Keratinocyte (primary cell): Measurements from ENCODE around the gene CACNA2D1. TPM values are rescaled to one million over a fixed set of nuclear protein-coding genes. Genes with fewer than 3 reads are reported as not detected.
"Not testable (repeated sequence)": the region's sequence is repeated elsewhere in the genome, so short reads cannot be mapped to it uniquely, and the experiment has no call there.

Experiments used
- DNase-seq: peaks from one replicate; pipeline ENCODE4 v3.0.0-alpha.2; 2011; ENCODE audit warnings: low read depth, missing footprints, low spot score
- FAIRE-seq: peaks from 2 replicates; lab custom pipeline; 2011; peaks lifted over from hg19 to GRCh38; lab: Jason Lieb, UNC
- H2AFZ ChIP-seq: 2 replicates; pipeline ENCODE4 v1.6.0; 2012; ENCODE audit warnings: low read length, control low read depth, inconsistent platforms; ENCODE audit not compliant: control insufficient read depth
- H3K27ac ChIP-seq: 2 replicates; pipeline ENCODE4 v1.5.1; 2011; ENCODE audit warnings: low read length; ENCODE audit not compliant: control insufficient read depth, insufficient read depth
- H3K27me3 ChIP-seq: 3 replicates; pipeline ENCODE4 v1.6.0; 2011; ENCODE audit warnings: low read length; ENCODE audit not compliant: control insufficient read depth, insufficient read depth; ENCODE audit errors: extremely low read depth
- H3K36me3 ChIP-seq, 2 experiments: 2 replicates in 1 of 2; 3 replicates in 1 of 2; pipeline ENCODE4 v1.5.1; 2011; ENCODE audit warnings: low read length in 2 of 2, mild to moderate bottlenecking in 1 of 2; ENCODE audit not compliant: control insufficient read depth in 2 of 2, insufficient read depth in 2 of 2; ENCODE audit errors: extremely low read depth in 1 of 2
- H3K4me1 ChIP-seq: 3 replicates; pipeline ENCODE4 v1.5.1; 2011; ENCODE audit warnings: low read length; ENCODE audit not compliant: control insufficient read depth, insufficient read depth; ENCODE audit errors: extremely low read depth
- H3K4me2 ChIP-seq: 3 replicates; pipeline ENCODE4 v1.6.0; 2011; ENCODE audit warnings: low read depth, low read length; ENCODE audit not compliant: control insufficient read depth, insufficient read depth; ENCODE audit errors: extremely low read depth
- H3K4me3 ChIP-seq, 3 experiments: fragments of 200-600 bp in 1 of 3; sonication (generic) in 1 of 3; 2 replicates in 2 of 3; 3 replicates in 1 of 3; pipeline ENCODE4 v1.5.1; 2011 to 2016; ENCODE audit warnings: low read length in 3 of 3, mild to moderate bottlenecking in 3 of 3, control low read depth in 2 of 3, inconsistent platforms in 1 of 3, low read depth in 1 of 3, mixed read lengths in 1 of 3, mixed run types in 1 of 3, moderate library complexity in 1 of 3; ENCODE audit not compliant: control insufficient read depth in 2 of 3, insufficient read depth in 2 of 3; ENCODE audit errors: extremely low read depth in 1 of 3
- H3K79me2 ChIP-seq: 2 replicates; pipeline ENCODE4 v1.6.0; 2012; ENCODE audit warnings: low read length; ENCODE audit not compliant: control insufficient read depth, insufficient read depth
- H3K9ac ChIP-seq: 3 replicates; pipeline ENCODE4 v1.6.0; 2011; ENCODE audit warnings: low read length; ENCODE audit not compliant: control insufficient read depth, insufficient read depth; ENCODE audit errors: extremely low read depth
- H3K9me1 ChIP-seq: 3 replicates; pipeline ENCODE4 v1.6.0; 2011; ENCODE audit warnings: low read length; ENCODE audit not compliant: control insufficient read depth, insufficient read depth; ENCODE audit errors: extremely low read depth
- H3K9me3 ChIP-seq: 2 replicates; pipeline ENCODE4 v1.5.1; 2012; ENCODE audit warnings: low read depth, low read length; ENCODE audit not compliant: control insufficient read depth
- H4K20me1 ChIP-seq: 3 replicates; pipeline ENCODE4 v1.6.0; 2011; ENCODE audit warnings: low read length; ENCODE audit not compliant: control insufficient read depth, insufficient read depth; ENCODE audit errors: extremely low read depth
- EZH2 ChIP-seq: IDR thresholded peaks from one replicate; pipeline ENCODE4 v1.6.1; 2012; ENCODE audit warnings: inconsistent platforms, mild to moderate bottlenecking, low read length, moderate library complexity
- dilution Hi-C: fragments of 300-500 bp; cut with MboI; formaldehyde crosslinking; loops from one replicate; pipeline ENCODE4 v1.7.0; 2020; ENCODE audit warnings: low sequenced_read_pairs; ENCODE audit not compliant: extremely low pct_ligation_motif_present
- polyA plus RNA-seq, 5 experiments: library from polyadenylated mRNA; depleted of rRNA in 3 of 5; stranded (reverse) in 3 of 5; stranded (forward) in 1 of 5; unstranded in 1 of 5; fragments of >200 nt; gene quantifications; 1 replicate in 1 of 5; 2 replicates in 3 of 5; 3 replicates in 1 of 5; pipeline versions ENCODE4 v1.2.1 to v1.2.3, GENCODE V29; 2011 to 2012; ENCODE audit warnings: missing spikeins in 2 of 5, low read depth in 1 of 5, low replicate concordance in 1 of 5
- TF ChIP-seq, protein P1 (sequence below), 3 experiments: IDR thresholded peaks in 1 of 3; conservative IDR thresholded peaks in 1 of 3; optimal IDR thresholded peaks in 1 of 3; 2 replicates in 2 of 3; 3 replicates in 1 of 3; pipeline versions ENCODE3 to v1.5.1; 2011; ENCODE audit warnings: low read length in 3 of 3, mild to moderate bottlenecking in 3 of 3, moderate library complexity in 2 of 3, control low read depth in 1 of 3, inconsistent platforms in 1 of 3; ENCODE audit not compliant: insufficient read depth in 2 of 3; ENCODE audit errors: extremely low read depth in 1 of 3

The CACNA2D1 gene
- polyA plus RNA-seq, 1 donor (not counting 4 experiments of a cell fraction or from before 2014, with no cell fraction given) = 1.8 TPM

DNA sequence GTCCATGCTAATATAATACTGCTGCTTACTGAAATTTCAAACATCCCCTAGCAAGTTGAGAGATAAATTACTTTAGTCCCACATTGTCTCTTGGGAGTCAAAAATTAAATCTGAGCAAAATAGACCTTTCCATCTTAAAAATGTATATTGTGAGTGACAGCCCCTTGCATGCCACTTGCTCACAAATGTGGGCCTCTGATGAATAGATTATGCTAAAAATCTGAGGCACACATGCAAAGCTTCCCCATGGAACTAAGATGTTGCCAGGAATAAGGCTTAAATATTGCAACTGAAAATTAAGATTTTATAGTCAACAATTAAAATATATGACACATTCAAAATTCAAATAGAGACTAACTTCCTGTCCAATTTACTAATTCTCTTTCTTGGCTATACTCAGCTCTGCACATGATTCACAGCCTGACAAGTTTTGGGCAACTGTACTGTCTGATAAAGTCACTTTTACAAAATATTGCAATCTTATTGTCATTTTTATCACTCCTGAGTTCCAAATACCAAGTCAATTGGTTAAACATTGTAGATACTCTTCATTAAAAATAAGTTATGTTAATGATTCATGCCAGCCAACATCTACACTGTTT is 301.2 kb downstream of the CACNA2D1 start:
- Histone ChIP-seq H3K27ac (no peak overlapping the region), H3K4me2 (no peak overlapping the region), H3K9me3 (no peaks in the 10 kb centered on the region), H3K9ac (no peak overlapping the region), H4K20me1 (no peaks in the 10 kb centered on the region), H2AFZ (no peak overlapping the region), H3K4me3 (no peak overlapping the region), H3K9me1 (no peaks in the 10 kb centered on the region), H3K27me3 (no peaks in the 10 kb centered on the region), H3K4me1 (no peaks in the 10 kb centered on the region), H3K36me3 (no peaks in the 10 kb centered on the region), H3K79me2 (no peaks in the 10 kb centered on the region)
- no peak for FAIRE-seq
- TF ChIP-seq, protein P1, sequence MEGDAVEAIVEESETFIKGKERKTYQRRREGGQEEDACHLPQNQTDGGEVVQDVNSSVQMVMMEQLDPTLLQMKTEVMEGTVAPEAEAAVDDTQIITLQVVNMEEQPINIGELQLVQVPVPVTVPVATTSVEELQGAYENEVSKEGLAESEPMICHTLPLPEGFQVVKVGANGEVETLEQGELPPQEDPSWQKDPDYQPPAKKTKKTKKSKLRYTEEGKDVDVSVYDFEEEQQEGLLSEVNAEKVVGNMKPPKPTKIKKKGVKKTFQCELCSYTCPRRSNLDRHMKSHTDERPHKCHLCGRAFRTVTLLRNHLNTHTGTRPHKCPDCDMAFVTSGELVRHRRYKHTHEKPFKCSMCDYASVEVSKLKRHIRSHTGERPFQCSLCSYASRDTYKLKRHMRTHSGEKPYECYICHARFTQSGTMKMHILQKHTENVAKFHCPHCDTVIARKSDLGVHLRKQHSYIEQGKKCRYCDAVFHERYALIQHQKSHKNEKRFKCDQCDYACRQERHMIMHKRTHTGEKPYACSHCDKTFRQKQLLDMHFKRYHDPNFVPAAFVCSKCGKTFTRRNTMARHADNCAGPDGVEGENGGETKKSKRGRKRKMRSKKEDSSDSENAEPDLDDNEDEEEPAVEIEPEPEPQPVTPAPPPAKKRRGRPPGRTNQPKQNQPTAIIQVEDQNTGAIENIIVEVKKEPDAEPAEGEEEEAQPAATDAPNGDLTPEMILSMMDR (optimal IDR thresholded peaks at IDR 0.05 in 1 of 3, IDR thresholded peaks at IDR 0.05 in 1 of 3, conservative IDR thresholded peaks at IDR 0.05 in 1 of 3; ENCODE audit: extremely low read depth in 1 of 3, insufficient read depth in 2 of 3, low read length in 3 of 3) = no peak
- no peak for TF ChIP-seq EZH2
- dilution Hi-C loops = no loop called here
- no peak for DNase-seq

DNA sequence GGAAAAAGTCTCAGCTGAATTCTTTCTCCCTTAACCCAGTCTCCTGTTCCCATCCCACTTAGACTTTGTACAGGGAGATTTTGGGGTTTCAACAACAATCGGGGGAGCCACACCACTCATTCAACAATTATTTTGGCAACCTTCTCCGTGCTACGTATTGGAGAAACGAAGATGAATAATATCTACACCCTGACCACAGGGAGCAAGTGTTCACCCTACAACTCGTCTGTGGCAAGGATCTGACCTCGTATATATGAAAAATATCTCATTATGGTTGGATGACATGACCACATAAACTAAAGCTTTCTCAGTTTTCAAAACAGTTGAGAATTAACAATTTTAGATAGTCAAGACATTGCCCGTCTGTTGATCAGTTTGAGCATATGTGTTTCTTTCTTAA is 302.1 kb downstream of the CACNA2D1 start:
- H3K36me3 ChIP-seq = no peaks in the 10 kb centered on the region
- H3K9me1 ChIP-seq = no peaks in the 10 kb centered on the region
- H3K27me3 ChIP-seq = no peaks in the 10 kb centered on the region
- TF ChIP-seq, protein P1 (optimal IDR thresholded peaks at IDR 0.05 in 1 of 3, IDR thresholded peaks at IDR 0.05 in 1 of 3, conservative IDR thresholded peaks at IDR 0.05 in 1 of 3; ENCODE audit: extremely low read depth in 1 of 3, insufficient read depth in 2 of 3, low read length in 3 of 3) = no peak
- TF ChIP-seq EZH2 = no peak
- H3K4me2 ChIP-seq = no peak overlapping the region
- no peak overlapping the region for H3K9ac ChIP-seq
- H3K27ac ChIP-seq = no peak overlapping the region
- H4K20me1 ChIP-seq = no peaks in the 10 kb centered on the region
- FAIRE-seq (no peak), DNase-seq (no peak)
- no peak overlapping the region for H3K4me3 ChIP-seq
- H3K9me3 ChIP-seq = no peaks in the 10 kb centered on the region
- no peaks in the 10 kb centered on the region for H3K4me1 ChIP-seq
- H3K79me2 ChIP-seq = no peaks in the 10 kb centered on the region
- dilution Hi-C loops = no loop called here
- no peak overlapping the region for H2AFZ ChIP-seq

DNA sequence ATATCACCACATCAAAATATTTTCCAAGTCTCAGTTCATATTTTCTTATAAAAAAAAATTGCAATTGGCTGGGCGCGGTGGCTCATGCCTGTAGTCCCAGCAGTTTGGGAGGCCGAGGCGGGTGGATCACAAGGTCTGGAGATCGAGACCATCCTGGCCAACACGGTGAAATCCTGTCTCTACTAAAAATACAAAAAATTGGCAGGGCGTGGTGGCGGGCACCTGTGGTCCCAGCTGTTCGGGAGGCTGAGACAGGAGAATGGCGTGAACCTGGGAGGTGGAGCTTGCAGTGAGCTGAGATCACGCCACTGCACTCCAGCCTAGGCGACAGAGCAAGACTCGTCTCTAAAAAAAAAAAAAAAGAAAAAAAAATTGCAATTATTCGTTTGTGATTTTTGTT is 303.0 kb downstream of the CACNA2D1 start:
- H3K4me1 ChIP-seq, H3K27ac ChIP-seq, H3K4me2 ChIP-seq, H3K9me1 ChIP-seq, dilution Hi-C loops, H3K4me3 ChIP-seq, H3K79me2 ChIP-seq, FAIRE-seq, H2AFZ ChIP-seq, H3K9ac ChIP-seq, H3K27me3 ChIP-seq, H3K36me3 ChIP-seq, DNase-seq, H3K9me3 ChIP-seq, H4K20me1 ChIP-seq: not testable (repeated sequence)
